ENCODE measurements around the gene PPM1N.

Gene PPM1N

GRCh38 chr19:45515807-45516401 lies 17.7 kb downstream of the PPM1N start:
- no peaks in the 10 kb centered on the region for H3K27me3 ChIP-seq (ENCODE audit: control insufficient read depth, insufficient read depth, low read length)
- no peak overlapping the region for H3K9ac ChIP-seq (ENCODE audit: low read depth, low read length)
- no peak overlapping the region for H3K4me3 ChIP-seq (ENCODE audit: low read depth, low read length)
- H3K9me3 ChIP-seq (ENCODE audit: control insufficient read depth, insufficient read depth, low read length): no peaks in the 10 kb centered on the region
- H3K4me1 ChIP-seq (ENCODE audit: control insufficient read depth, insufficient read depth, low read length): no peaks in the 10 kb centered on the region
- H3K36me3 ChIP-seq (ENCODE audit: control insufficient read depth, insufficient read depth, low read length): peaks cover 24% of the 10 kb centered on the region

- Histone ChIP-seq H3K9me3 (ENCODE audit: control insufficient read depth, insufficient read depth, low read length) (no peaks in the 10 kb centered on the region), H3K9ac (ENCODE audit: low read depth, low read length) (no peak overlapping the region), H3K36me3 (ENCODE audit: control insufficient read depth, insufficient read depth, low read length) (peaks cover 31% of the 10 kb centered on the region), H3K4me1 (ENCODE audit: control insufficient read depth, insufficient read depth, low read length) (no peaks in the 10 kb centered on the region), H3K27me3 (ENCODE audit: control insufficient read depth, insufficient read depth, low read length) (no peaks in the 10 kb centered on the region), H3K4me3 (ENCODE audit: low read depth, low read length) (no peak overlapping the region)
These were observed 19.0 kb downstream of the PPM1N start for GRCh38 chr19:45517238-45517637.

GRCh38 chr19:45517641-45518468 lies 19.6 kb downstream of the PPM1N start:
- Histone ChIP-seq H3K9ac (ENCODE audit: low read depth, low read length) (no peak overlapping the region), H3K27me3 (ENCODE audit: control insufficient read depth, insufficient read depth, low read length) (no peaks in the 10 kb centered on the region), H3K36me3 (ENCODE audit: control insufficient read depth, insufficient read depth, low read length) (peaks cover 31% of the 10 kb centered on the region), H3K9me3 (ENCODE audit: control insufficient read depth, insufficient read depth, low read length) (no peaks in the 10 kb centered on the region), H3K4me3 (ENCODE audit: low read depth, low read length) (no peak overlapping the region), H3K4me1 (ENCODE audit: control insufficient read depth, insufficient read depth, low read length) (no peaks in the 10 kb centered on the region)

GRCh38 chr19:45518469-45518826 lies 20.2 kb downstream of the PPM1N start:
- Histone ChIP-seq H3K27me3 (ENCODE audit: control insufficient read depth, insufficient read depth, low read length) (no peaks in the 10 kb centered on the region), H3K36me3 (ENCODE audit: control insufficient read depth, insufficient read depth, low read length) (peaks cover 31% of the 10 kb centered on the region), H3K9ac (ENCODE audit: low read depth, low read length) (no peak overlapping the region), H3K4me3 (ENCODE audit: low read depth, low read length) (no peak overlapping the region), H3K4me1 (ENCODE audit: control insufficient read depth, insufficient read depth, low read length) (no peaks in the 10 kb centered on the region), H3K9me3 (ENCODE audit: control insufficient read depth, insufficient read depth, low read length) (no peaks in the 10 kb centered on the region)

- no peak overlapping the region for H3K9ac ChIP-seq (ENCODE audit: low read depth, low read length)
- no peaks in the 10 kb centered on the region for H3K9me3 ChIP-seq (ENCODE audit: control insufficient read depth, insufficient read depth, low read length)
- H3K27me3 ChIP-seq (ENCODE audit: control insufficient read depth, insufficient read depth, low read length): no peaks in the 10 kb centered on the region
- peaks cover 45% of the 10 kb centered on the region for H3K36me3 ChIP-seq (ENCODE audit: control insufficient read depth, insufficient read depth, low read length)
- H3K4me3 ChIP-seq (ENCODE audit: low read depth, low read length): no peak overlapping the region
- no peaks in the 10 kb centered on the region for H3K4me1 ChIP-seq (ENCODE audit: control insufficient read depth, insufficient read depth, low read length)
These were observed 24.0 kb downstream of the PPM1N start for GRCh38 chr19:45522010-45522941.

GRCh38 chr19:45523642-45524256 lies 25.5 kb downstream of the PPM1N start:
- Histone ChIP-seq H3K4me3 (ENCODE audit: low read depth, low read length) (no peak overlapping the region), H3K9me3 (ENCODE audit: control insufficient read depth, insufficient read depth, low read length) (no peaks in the 10 kb centered on the region), H3K36me3 (ENCODE audit: control insufficient read depth, insufficient read depth, low read length) (peaks cover 37% of the 10 kb centered on the region), H3K27me3 (ENCODE audit: control insufficient read depth, insufficient read depth, low read length) (no peaks in the 10 kb centered on the region), H3K4me1 (ENCODE audit: control insufficient read depth, insufficient read depth, low read length) (peaks cover 6% of the 10 kb centered on the region), H3K9ac (ENCODE audit: low read depth, low read length) (no peak overlapping the region)

GRCh38 chr19:45524575-45525129 lies 26.4 kb downstream of the PPM1N start:
- peaks cover 3% of the 10 kb centered on the region for H3K27me3 ChIP-seq (ENCODE audit: control insufficient read depth, insufficient read depth, low read length)
- no peak overlapping the region for H3K4me3 ChIP-seq (ENCODE audit: low read depth, low read length)
- no peaks in the 10 kb centered on the region for H3K9me3 ChIP-seq (ENCODE audit: control insufficient read depth, insufficient read depth, low read length)
- H3K9ac ChIP-seq (ENCODE audit: low read depth, low read length): no peak overlapping the region
- H3K36me3 ChIP-seq (ENCODE audit: control insufficient read depth, insufficient read depth, low read length): peaks cover 37% of the 10 kb centered on the region
- H3K4me1 ChIP-seq (ENCODE audit: control insufficient read depth, insufficient read depth, low read length): peaks cover 6% of the 10 kb centered on the region

GRCh38 chr19:45526143-45526542 lies 27.9 kb downstream of the PPM1N start:
- peaks cover 24% of the 10 kb centered on the region for H3K36me3 ChIP-seq (ENCODE audit: control insufficient read depth, insufficient read depth, low read length)
- peaks cover 6% of the 10 kb centered on the region for H3K4me1 ChIP-seq (ENCODE audit: control insufficient read depth, insufficient read depth, low read length)
- H3K4me3 ChIP-seq (ENCODE audit: low read depth, low read length): no peak overlapping the region
- no peaks in the 10 kb centered on the region for H3K9me3 ChIP-seq (ENCODE audit: control insufficient read depth, insufficient read depth, low read length)
- peaks cover 4% of the 10 kb centered on the region for H3K27me3 ChIP-seq (ENCODE audit: control insufficient read depth, insufficient read depth, low read length)
- H3K9ac ChIP-seq (ENCODE audit: low read depth, low read length): no peak overlapping the region

- Histone ChIP-seq H3K36me3 (ENCODE audit: control insufficient read depth, insufficient read depth, low read length) (peaks cover 20% of the 10 kb centered on the region), H3K4me3 (ENCODE audit: low read depth, low read length) (no peak overlapping the region), H3K27me3 (ENCODE audit: control insufficient read depth, insufficient read depth, low read length) (peaks cover 4% of the 10 kb centered on the region), H3K9ac (ENCODE audit: low read depth, low read length) (no peak overlapping the region), H3K9me3 (ENCODE audit: control insufficient read depth, insufficient read depth, low read length) (no peaks in the 10 kb centered on the region), H3K4me1 (ENCODE audit: control insufficient read depth, insufficient read depth, low read length) (peaks cover 6% of the 10 kb centered on the region)
These were observed 28.7 kb downstream of the PPM1N start for GRCh38 chr19:45526971-45527370.

GRCh38 chr19:45527731-45528130 lies 29.5 kb downstream of the PPM1N start:
- peaks cover 4% of the 10 kb centered on the region for H3K27me3 ChIP-seq (ENCODE audit: control insufficient read depth, insufficient read depth, low read length)
- H3K4me1 ChIP-seq (ENCODE audit: control insufficient read depth, insufficient read depth, low read length): peaks cover 6% of the 10 kb centered on the region
- H3K4me3 ChIP-seq (ENCODE audit: low read depth, low read length): peak overlapping the region; percentile 92
- peaks cover 20% of the 10 kb centered on the region for H3K36me3 ChIP-seq (ENCODE audit: control insufficient read depth, insufficient read depth, low read length)
- H3K9ac ChIP-seq (ENCODE audit: low read depth, low read length): no peak overlapping the region
- no peaks in the 10 kb centered on the region for H3K9me3 ChIP-seq (ENCODE audit: control insufficient read depth, insufficient read depth, low read length)

- peaks cover 20% of the 10 kb centered on the region for H3K36me3 ChIP-seq (ENCODE audit: control insufficient read depth, insufficient read depth, low read length)
- H3K4me3 ChIP-seq (ENCODE audit: low read depth, low read length): peak overlapping the region; percentile 92
- peaks cover 4% of the 10 kb centered on the region for H3K27me3 ChIP-seq (ENCODE audit: control insufficient read depth, insufficient read depth, low read length)
- no peak overlapping the region for H3K9ac ChIP-seq (ENCODE audit: low read depth, low read length)
- H3K9me3 ChIP-seq (ENCODE audit: control insufficient read depth, insufficient read depth, low read length): no peaks in the 10 kb centered on the region
- H3K4me1 ChIP-seq (ENCODE audit: control insufficient read depth, insufficient read depth, low read length): peaks cover 6% of the 10 kb centered on the region
These were observed 30.0 kb downstream of the PPM1N start for GRCh38 chr19:45528149-45528743.

Data from iPS-15b (cell line).